Calu3 (cell line): ENCODE results near the gene CRYBA4. TPM values are rescaled to one million over a fixed set of nuclear protein-coding genes. Genes with fewer than 3 reads are reported as not detected.

Experiments
- Bru-seq: library from RNA; stranded (reverse); fragments of 400-500 nt; gene quantifications from one replicate; lab custom pipeline; 2021; lab: Mats Ljungman, UMichigan
- BruChase-seq, 2 experiments: library from RNA; stranded (reverse); fragments of 400-500 nt; gene quantifications; one replicate each; lab custom pipeline; 2021; lab: Mats Ljungman, UMichigan
- BruUV-seq: library from RNA; stranded (reverse); fragments of 400-500 nt; replicated peaks from 2 replicates; lab custom pipeline; 2021; lab: Mats Ljungman, UMichigan
- CTCF ChIA-PET: fragments of 300-600 bp; sonication (Branson Sonifier 250); formaldehyde crosslinking; loops from one replicate; lab custom pipeline; 2022; ENCODE audit warnings: antibody characterized with exemption; lab: Charles Lee
- DNase-seq: peaks from one replicate; pipeline ENCODE4 v3.0.0; 2022
- H3K27ac Mint-ChIP-seq: one replicate; pipeline ENCODE4 v1.8.0; 2022; ENCODE audit warnings: mixed read lengths; ENCODE audit not compliant: unreplicated experiment
- H3K27me3 Mint-ChIP-seq: one replicate; pipeline ENCODE4 v1.8.0; 2022; ENCODE audit warnings: mixed read lengths; ENCODE audit not compliant: unreplicated experiment
- H3K36me3 Mint-ChIP-seq: one replicate; pipeline ENCODE4 v1.8.0; 2022; ENCODE audit warnings: mild to moderate bottlenecking, moderate library complexity, mixed read lengths; ENCODE audit not compliant: insufficient read depth, unreplicated experiment
- H3K4me1 Mint-ChIP-seq: one replicate; pipeline ENCODE4 v1.8.0; 2022; ENCODE audit warnings: mild to moderate bottlenecking, low read depth, mixed read lengths; ENCODE audit not compliant: unreplicated experiment
- H3K4me3 Mint-ChIP-seq: one replicate; pipeline ENCODE4 v1.8.0; 2022; ENCODE audit warnings: mild to moderate bottlenecking, low read depth, moderate library complexity, mixed read lengths; ENCODE audit not compliant: unreplicated experiment
- H3K9me3 Mint-ChIP-seq: one replicate; pipeline ENCODE4 v1.8.0; 2022; ENCODE audit warnings: low read depth, mixed read lengths; ENCODE audit not compliant: unreplicated experiment
- CTCF ChIP-seq: fragments of 200-600 bp; IDR thresholded peaks from one replicate; pipeline ENCODE4 v1.8.0; 2022; ENCODE audit warnings: antibody characterized with exemption; ENCODE audit not compliant: unreplicated experiment
- intact Hi-C: fragments of 100-400 bp; cut with micrococcal nuclease; formaldehyde crosslinking; loops from one replicate; pipeline ENCODE4 v1.10.0; 2022; ENCODE audit not compliant: unreplicated experiment
- long read RNA-seq: library from polyadenylated mRNA; stranded (forward); transcript quantifications from one replicate; pipeline ENCODE4 v2.0.0, GENCODE V29; 2022
- total RNA-seq: library from RNA; stranded (reverse); gene quantifications from 2 replicates; pipeline ENCODE4 v1.2.3, GENCODE V29; 2022

The CRYBA4 gene
- total RNA-seq, result not detected in 2 replicates
- not detected for Bru-seq, nascent RNA
- BruChase-seq, experiment 1, labeled RNA remaining after a 6-hour chase, result not detected
- not detected for BruChase-seq, experiment 2, labeled RNA remaining after a 2-hour chase
- long read RNA-seq, result 0 reads

GRCh38 chr22:26621663-26622062 is at the start of gene CRYBA4:
Gene CRYBA4, plus strand, starts transcription at chr22:26621963. Its CDS starts 634 bp downstream, at chr22:26622597.
- CTCF ChIA-PET, result interaction anchor here (0.5 to 1.1 kb wide), 2 partner anchors 8 to 9 kb away, joined by 3 to 7 read pairs; no protein-coding TSS in a partner anchor

GRCh38 chr22:26573026-26573662 is 48.6 kb upstream of the CRYBA4 start:
- no peak for TF ChIP-seq CTCF
- H3K4me1 Mint-ChIP-seq, result no peaks in the 10 kb centered on the region
- intact Hi-C loops, result no loop called here
- BruUV-seq, result no TSS peak
- H3K27me3 Mint-ChIP-seq, result no peaks in the 10 kb centered on the region
- H3K9me3 Mint-ChIP-seq, result no peaks in the 10 kb centered on the region
- H3K36me3 Mint-ChIP-seq, result no peaks in the 10 kb centered on the region
- CTCF ChIA-PET, result no interaction called here
- H3K4me3 Mint-ChIP-seq, result no peak overlapping the region
- no peak for DNase-seq
- no peak overlapping the region for H3K27ac Mint-ChIP-seq

More at GRCh38 chr22:26621663-26622062, at the start of gene CRYBA4:
- no peak within 1 kb of the TSS for H3K27ac Mint-ChIP-seq
- H3K4me3 Mint-ChIP-seq, result no peak within 1 kb of the TSS
- H3K9me3 Mint-ChIP-seq, result peaks cover 6% of the 10 kb centered on the region
- H3K27me3 Mint-ChIP-seq, result peaks cover 73% of the 10 kb centered on the region
- H3K4me1 Mint-ChIP-seq, result no peaks in the 10 kb centered on the region
- intact Hi-C loops, result no loop called here
- no peaks in the 10 kb centered on the region for H3K36me3 Mint-ChIP-seq
- BruUV-seq, result no TSS peak
- no peak for TF ChIP-seq CTCF
- no peak for DNase-seq

- Mint-ChIP-seq H3K27ac (no peak overlapping the region), H3K9me3 (no peaks in the 10 kb centered on the region), H3K4me3 (no peak overlapping the region), H3K27me3 (no peaks in the 10 kb centered on the region), H3K36me3 (no peaks in the 10 kb centered on the region), H3K4me1 (no peaks in the 10 kb centered on the region)
- CTCF ChIA-PET, result no interaction called here
- no peak for DNase-seq
- no TSS peak for BruUV-seq
- intact Hi-C loops, result no loop called here
- no peak for TF ChIP-seq CTCF
These were observed 47.6 kb upstream of the CRYBA4 start for GRCh38 chr22:26574001-26574723.

- no peak overlapping the region for H3K27ac Mint-ChIP-seq
- BruUV-seq, result no TSS peak
These were observed 45.6 kb upstream of the CRYBA4 start for GRCh38 chr22:26576026-26576680.

More at GRCh38 chr22:26576026-26576680, 45.6 kb upstream of the CRYBA4 start:
- TF ChIP-seq CTCF, result no peak
- Mint-ChIP-seq H3K9me3 (no peaks in the 10 kb centered on the region), H3K4me1 (no peaks in the 10 kb centered on the region), H3K4me3 (no peak overlapping the region), H3K36me3 (no peaks in the 10 kb centered on the region), H3K27me3 (no peaks in the 10 kb centered on the region)
- CTCF ChIA-PET, result interaction anchor here (0.6 kb wide), 2 partner anchors 47 to 55 kb away, joined by 3 to 4 read pairs; no protein-coding TSS in a partner anchor
- intact Hi-C loops, result no loop called here
- DNase-seq, result no peak
